HepG2 (cell line): ENCODE results near the gene PLEKHG7.

ENCODE experiments used
- CBX5 ChIP-seq: sonication (generic); formaldehyde crosslinking; IDR thresholded peaks from 2 replicates; pipeline ENCODE4 v1.4.0; 2020; ENCODE audit warnings: missing genetic modification reagents, borderline replicate concordance
- CREM ChIP-seq, 2 experiments: sonication (generic) in 1 of 2; formaldehyde crosslinking in 1 of 2; IDR thresholded peaks; 2 replicates each; pipeline versions ENCODE4 v1.4.0 to v1.6.1; 2016 to 2020; ENCODE audit warnings: antibody characterized with exemption in 1 of 2, mild to moderate bottlenecking in 1 of 2, missing genetic modification reagents in 1 of 2
- MAZ ChIP-seq, 2 experiments: sonication (generic) in 1 of 2; formaldehyde crosslinking in 1 of 2; IDR thresholded peaks; 2 replicates each; pipeline versions ENCODE4 v1.5.0 to v1.6.1; 2012 to 2020; ENCODE audit warnings: low read depth in 2 of 2, mild to moderate bottlenecking in 2 of 2, borderline replicate concordance in 1 of 2, improper control_type of control experiment in 1 of 2, low read length in 1 of 2, missing genetic modification reagents in 1 of 2, moderate library complexity in 1 of 2
- MED1 ChIP-seq: sonication (generic); formaldehyde crosslinking; IDR thresholded peaks from 2 replicates; pipeline ENCODE4 v1.4.0; 2020; ENCODE audit warnings: missing genetic modification reagents
- MYC ChIP-seq: sonication (generic); formaldehyde crosslinking; IDR thresholded peaks from 2 replicates; pipeline ENCODE4 v1.9.0; 2021; ENCODE audit warnings: missing genetic modification reagents, borderline replicate concordance
- NPAS2 ChIP-seq: sonication (generic); formaldehyde crosslinking; IDR thresholded peaks from 2 replicates; pipeline ENCODE4 v1.8.0; 2022; ENCODE audit warnings: mild to moderate bottlenecking, missing genetic modification reagents, borderline replicate concordance
- RFX1 ChIP-seq: fragments of 450-650 bp; IDR thresholded peaks from 2 replicates; pipeline ENCODE4 v1.6.1; 2017
- TP53 ChIP-seq: sonication (generic); formaldehyde crosslinking; conservative IDR thresholded peaks from 2 replicates; pipeline ENCODE4 v1.4.0; 2020; ENCODE audit warnings: missing genetic modification reagents
- ZBTB21 ChIP-seq: sonication (generic); formaldehyde crosslinking; IDR thresholded peaks from 2 replicates; pipeline ENCODE4 v1.4.0; 2020; ENCODE audit warnings: missing genetic modification reagents
- ZMYM4 ChIP-seq: sonication (generic); formaldehyde crosslinking; IDR thresholded peaks from 2 replicates; pipeline ENCODE4 v1.8.1; 2023; ENCODE audit warnings: mild to moderate bottlenecking, missing genetic modification reagents
- TF ChIP-seq, protein P1 (sequence below): sonication (generic); formaldehyde crosslinking; IDR thresholded peaks from 2 replicates; pipeline ENCODE4 v1.5.0; 2020; ENCODE audit warnings: mild to moderate bottlenecking, missing genetic modification reagents, moderate library complexity

GRCh38 chr12:92794814-92795213, 92.0 kb downstream of the PLEKHG7 start:
- no peak for TF ChIP-seq MYC (CRISPR knock-in tag)
- no peak for TF ChIP-seq TP53 (CRISPR knock-in tag)
- TF ChIP-seq, protein P1, sequence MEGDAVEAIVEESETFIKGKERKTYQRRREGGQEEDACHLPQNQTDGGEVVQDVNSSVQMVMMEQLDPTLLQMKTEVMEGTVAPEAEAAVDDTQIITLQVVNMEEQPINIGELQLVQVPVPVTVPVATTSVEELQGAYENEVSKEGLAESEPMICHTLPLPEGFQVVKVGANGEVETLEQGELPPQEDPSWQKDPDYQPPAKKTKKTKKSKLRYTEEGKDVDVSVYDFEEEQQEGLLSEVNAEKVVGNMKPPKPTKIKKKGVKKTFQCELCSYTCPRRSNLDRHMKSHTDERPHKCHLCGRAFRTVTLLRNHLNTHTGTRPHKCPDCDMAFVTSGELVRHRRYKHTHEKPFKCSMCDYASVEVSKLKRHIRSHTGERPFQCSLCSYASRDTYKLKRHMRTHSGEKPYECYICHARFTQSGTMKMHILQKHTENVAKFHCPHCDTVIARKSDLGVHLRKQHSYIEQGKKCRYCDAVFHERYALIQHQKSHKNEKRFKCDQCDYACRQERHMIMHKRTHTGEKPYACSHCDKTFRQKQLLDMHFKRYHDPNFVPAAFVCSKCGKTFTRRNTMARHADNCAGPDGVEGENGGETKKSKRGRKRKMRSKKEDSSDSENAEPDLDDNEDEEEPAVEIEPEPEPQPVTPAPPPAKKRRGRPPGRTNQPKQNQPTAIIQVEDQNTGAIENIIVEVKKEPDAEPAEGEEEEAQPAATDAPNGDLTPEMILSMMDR: no peak
- TF ChIP-seq ZBTB21 (CRISPR knock-in tag): no peak
- no peak for TF ChIP-seq CBX5 (CRISPR knock-in tag)
- no peak for TF ChIP-seq ZMYM4 (CRISPR knock-in tag)
- no peak for TF ChIP-seq MED1 (CRISPR knock-in tag)
- no peak for TF ChIP-seq CREM (IDR thresholded peaks at IDR 0.05)
- TF ChIP-seq CREM (CRISPR knock-in tag; IDR thresholded peaks at IDR 0.05): no peak
- no peak for TF ChIP-seq NPAS2 (CRISPR knock-in tag)
- no peak for TF ChIP-seq RFX1
- no peak for TF ChIP-seq MAZ (IDR thresholded peaks at IDR 0.05; ENCODE audit: borderline replicate concordance, low read depth, low read length)
- TF ChIP-seq MAZ (CRISPR knock-in tag; IDR thresholded peaks at IDR 0.05; ENCODE audit: low read depth): no peak
